K562 (cell line): Measurements from ENCODE around the gene TMEM88. TPM values are rescaled to one million over a fixed set of nuclear protein-coding genes. Genes with fewer than 3 reads are reported as not detected.

Source experiments
- ARNT ChIP-seq, 2 experiments: fragments of 450-650 bp; IDR thresholded peaks; 2 replicates each; pipeline ENCODE4 v1.6.1; 2016; ENCODE audit warnings: mild to moderate bottlenecking in 1 of 2
- BDP1 ChIP-seq: IDR thresholded peaks from 3 replicates; pipeline ENCODE4 v1.6.1; 2011; ENCODE audit not compliant: insufficient read length, insufficient read depth
- CBFA2T2 ChIP-seq: fragments of 450-650 bp; conservative IDR thresholded peaks from 2 replicates; pipeline ENCODE4 v1.6.1; 2017; ENCODE audit warnings: mild to moderate bottlenecking
- DPF2 ChIP-seq: fragments of 450-650 bp; IDR thresholded peaks from 2 replicates; pipeline ENCODE4 v1.6.1; 2016
- E2F4 ChIP-seq: sonication (generic); formaldehyde crosslinking; IDR thresholded peaks from 2 replicates; pipeline ENCODE4 v1.8.0; 2022; ENCODE audit warnings: mild to moderate bottlenecking, low read depth, missing genetic modification reagents
- ERF ChIP-seq: fragments of 450-650 bp; formaldehyde crosslinking; IDR thresholded peaks from 2 replicates; pipeline ENCODE4 v1.4.0; 2020; ENCODE audit warnings: mild to moderate bottlenecking, mixed read lengths
- GATAD2A ChIP-seq: fragments of 450-650 bp; IDR thresholded peaks from 2 replicates; pipeline ENCODE4 v1.6.1; 2017
- GTF2F1 ChIP-seq: IDR thresholded peaks from 2 replicates; pipeline ENCODE4 v1.6.1; 2011; ENCODE audit warnings: low read depth, low read length, improper control_type of control experiment
- HDAC1 ChIP-seq, 2 experiments: fragments of 450-650 bp; IDR thresholded peaks; 2 replicates each; pipeline ENCODE4 v1.6.1; 2016 to 2017; ENCODE audit warnings: inconsistent platforms in 1 of 2, mild to moderate bottlenecking in 1 of 2, moderate library complexity in 1 of 2
- MAX ChIP-seq: sonication (generic); formaldehyde crosslinking; IDR thresholded peaks from 2 replicates; pipeline ENCODE4 v1.9.0; 2022; ENCODE audit warnings: mild to moderate bottlenecking, missing genetic modification reagents
- MEIS2 ChIP-seq: fragments of 450-650 bp; IDR thresholded peaks from 2 replicates; pipeline ENCODE4 v1.6.1; 2014; ENCODE audit warnings: mild to moderate bottlenecking; ENCODE audit not compliant: partially characterized antibody
- NBN ChIP-seq: fragments of 450-650 bp; IDR thresholded peaks from 2 replicates; pipeline ENCODE4 v1.6.1; 2016; ENCODE audit warnings: low read depth, mild to moderate bottlenecking
- NEUROD1 ChIP-seq: fragments of 150-350 bp; IDR thresholded peaks from 2 replicates; pipeline ENCODE4 v1.6.1; 2014; ENCODE audit warnings: borderline replicate concordance, low read length, low read depth; ENCODE audit not compliant: partially characterized antibody
- NFATC3 ChIP-seq: fragments of 450-650 bp; IDR thresholded peaks from 2 replicates; pipeline ENCODE4 v1.6.1; 2017; ENCODE audit warnings: mild to moderate bottlenecking
- NR3C1 ChIP-seq: sonication (generic); formaldehyde crosslinking; IDR thresholded peaks from 2 replicates; pipeline ENCODE4 v1.8.1; 2022; ENCODE audit warnings: missing genetic modification reagents
- NUFIP1 ChIP-seq: fragments of 450-650 bp; IDR thresholded peaks from 2 replicates; pipeline ENCODE4 v1.6.1; 2018; ENCODE audit not compliant: partially characterized antibody
- PHF21A ChIP-seq: fragments of 450-650 bp; IDR thresholded peaks from 2 replicates; pipeline ENCODE4 v1.6.1; 2017; ENCODE audit warnings: low read depth, borderline replicate concordance
- POU5F1 ChIP-seq: fragments of 150-350 bp; IDR thresholded peaks from 2 replicates; pipeline ENCODE4 v1.6.1; 2014; ENCODE audit warnings: borderline replicate concordance, low read length, low read depth, mild to moderate bottlenecking; ENCODE audit not compliant: partially characterized antibody
- SIRT6 ChIP-seq: IDR thresholded peaks from one replicate; pipeline ENCODE4 v1.6.1; 2012; ENCODE audit warnings: low read depth, mild to moderate bottlenecking, control low read depth, inconsistent platforms, low read length, moderate library complexity
- SP1 ChIP-seq: sonication (generic); formaldehyde crosslinking; IDR thresholded peaks from 2 replicates; pipeline ENCODE4 v1.8.1; 2022; ENCODE audit warnings: mild to moderate bottlenecking, missing genetic modification reagents
- SRSF7 ChIP-seq: fragments of 200-400 bp; formaldehyde crosslinking; optimal IDR thresholded peaks from 2 replicates; pipeline ENCODE3; 2017; ENCODE audit warnings: mild to moderate bottlenecking, low read depth, low read length
- TBP ChIP-seq: optimal IDR thresholded peaks from 2 replicates; pipeline ENCODE3; 2011; ENCODE audit warnings: low read depth, low read length, improper control_type of control experiment
- ZBTB17 ChIP-seq: fragments of 450-650 bp; formaldehyde crosslinking; IDR thresholded peaks from 2 replicates; pipeline ENCODE4 v1.4.0; 2020; ENCODE audit warnings: mild to moderate bottlenecking
- ZNF197 ChIP-seq: fragments of 200-800 bp; sonication (Bioruptor generic); IDR thresholded peaks from 2 replicates; pipeline ENCODE4 v1.6.1; 2016; ENCODE audit warnings: low read depth, missing genetic modification characterization, missing compliant biosample characterization
- ZNF41 ChIP-seq: fragments of 250-450 bp; sonication (Bioruptor Pico); conservative IDR thresholded peaks from 2 replicates; pipeline ENCODE4 v1.4.0; 2020; ENCODE audit warnings: mild to moderate bottlenecking
- ZNF431 ChIP-seq: sonication (generic); formaldehyde crosslinking; IDR thresholded peaks from 2 replicates; pipeline ENCODE4 v1.8.0; 2022; ENCODE audit warnings: mild to moderate bottlenecking, missing genetic modification reagents
- ZNF561 ChIP-seq: fragments of 450-650 bp; formaldehyde crosslinking; conservative IDR thresholded peaks from 2 replicates; pipeline ENCODE4 v1.4.0; 2020; ENCODE audit warnings: mild to moderate bottlenecking, moderate library complexity
- ZSCAN29 ChIP-seq: fragments of 450-650 bp; IDR thresholded peaks from 2 replicates; pipeline ENCODE4 v1.6.1; 2017
- polyA plus RNA-seq, 8 experiments: library from polyadenylated mRNA; depleted of rRNA in 4 of 8; stranded (reverse) in 5 of 8; unstranded in 3 of 8; fragments of >200 nt; fragmentation: Nextera tagmentation in 2 of 8; fragmentation: Illumina TruSeq in 1 of 8; extraction: Ambion mirVana in 2 of 8; extraction: Trizol in 1 of 8; gene quantifications; 2 replicates each; pipeline versions ENCODE4 v1.2.1 to v1.2.3, GENCODE V29; 2011 to 2014; ENCODE audit warnings: inconsistent platforms in 1 of 8, missing spikeins in 1 of 8
- total RNA-seq, 7 experiments: library from RNA; depleted of rRNA in 6 of 7; stranded (reverse); fragments of >200 nt in 6 of 7; fragmentation: Illumina TruSeq in 2 of 7; extraction: Trizol in 2 of 7; gene quantifications; 2 replicates each; pipeline versions ENCODE4 v1.2.1 to v1.2.3, GENCODE V29; 2011 to 2021; ENCODE audit warnings: low replicate concordance in 1 of 7
- TF ChIP-seq, protein P1 (sequence below): IDR thresholded peaks from 2 replicates; pipeline ENCODE4 v1.6.1; 2011; ENCODE audit not compliant: insufficient read length; ENCODE audit errors: extremely low read depth
- TF ChIP-seq, protein P2 (sequence below): fragments of 200-800 bp; sonication (Bioruptor generic); IDR thresholded peaks from 2 replicates; pipeline ENCODE4 v1.6.1; 2017; ENCODE audit warnings: missing genetic modification characterization, missing compliant biosample characterization

Gene TMEM88
- total and polyA plus RNA-seq, 9 of the 15 experiments (the other 6 are each of a cell fraction or from before 2014, with no cell fraction given): 0.10 to 1.4 (median 0.36) TPM; not detected in 3

GRCh38 chr17:7833795-7834541 is 20.9 kb upstream of the TMEM88 start, which contains the start of gene KDM6B (continued):
- 0 out of 2 replicates have a peak, but pooled peaks have one; percentile 53 for TF ChIP-seq SP1 (CRISPR knock-in tag)
- no peak for TF ChIP-seq CBFA2T2
- no peak for TF ChIP-seq ZNF41 (CRISPR knock-in tag)
- no peak for TF ChIP-seq DPF2
- TF ChIP-seq POU5F1: no peak
- TF ChIP-seq ZNF561 (CRISPR knock-in tag): no peak
- TF ChIP-seq SIRT6: no peak
- TF ChIP-seq GTF2F1: no peak
- TF ChIP-seq E2F4 (CRISPR knock-in tag): no peak
- no peak for TF ChIP-seq ZSCAN29
- no peak for TF ChIP-seq MEIS2
- TF ChIP-seq ZNF431 (CRISPR knock-in tag): no peak
- TF ChIP-seq, protein P1, sequence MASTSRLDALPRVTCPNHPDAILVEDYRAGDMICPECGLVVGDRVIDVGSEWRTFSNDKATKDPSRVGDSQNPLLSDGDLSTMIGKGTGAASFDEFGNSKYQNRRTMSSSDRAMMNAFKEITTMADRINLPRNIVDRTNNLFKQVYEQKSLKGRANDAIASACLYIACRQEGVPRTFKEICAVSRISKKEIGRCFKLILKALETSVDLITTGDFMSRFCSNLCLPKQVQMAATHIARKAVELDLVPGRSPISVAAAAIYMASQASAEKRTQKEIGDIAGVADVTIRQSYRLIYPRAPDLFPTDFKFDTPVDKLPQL: no peak
- TF ChIP-seq SRSF7: no peak
- no peak for TF ChIP-seq NBN
- TF ChIP-seq TBP: peak; percentile 24
- TF ChIP-seq, protein P2, sequence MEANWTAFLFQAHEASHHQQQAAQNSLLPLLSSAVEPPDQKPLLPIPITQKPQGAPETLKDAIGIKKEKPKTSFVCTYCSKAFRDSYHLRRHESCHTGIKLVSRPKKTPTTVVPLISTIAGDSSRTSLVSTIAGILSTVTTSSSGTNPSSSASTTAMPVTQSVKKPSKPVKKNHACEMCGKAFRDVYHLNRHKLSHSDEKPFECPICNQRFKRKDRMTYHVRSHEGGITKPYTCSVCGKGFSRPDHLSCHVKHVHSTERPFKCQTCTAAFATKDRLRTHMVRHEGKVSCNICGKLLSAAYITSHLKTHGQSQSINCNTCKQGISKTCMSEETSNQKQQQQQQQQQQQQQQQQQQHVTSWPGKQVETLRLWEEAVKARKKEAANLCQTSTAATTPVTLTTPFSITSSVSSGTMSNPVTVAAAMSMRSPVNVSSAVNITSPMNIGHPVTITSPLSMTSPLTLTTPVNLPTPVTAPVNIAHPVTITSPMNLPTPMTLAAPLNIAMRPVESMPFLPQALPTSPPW (CRISPR knock-in tag): peak; percentile 88
- TF ChIP-seq ERF (CRISPR knock-in tag): no peak
- TF ChIP-seq NEUROD1: no peak
- no peak for TF ChIP-seq MAX (CRISPR knock-in tag)
- no peak for TF ChIP-seq NUFIP1
- no peak for TF ChIP-seq PHF21A
- no peak for TF ChIP-seq BDP1
- no peak for TF ChIP-seq ZBTB17 (CRISPR knock-in tag)
- TF ChIP-seq NFATC3: no peak
- no peak for TF ChIP-seq GATAD2A
- TF ChIP-seq ZNF197 (CRISPR knock-in tag): no peak
- TF ChIP-seq NR3C1: no peak
- TF ChIP-seq HDAC1 (IDR thresholded peaks at IDR 0.05): 0 out of 4 replicates have a peak, but pooled peaks of 1 of the 2 experiments have one; percentile 22
- no peak for TF ChIP-seq ARNT (IDR thresholded peaks at IDR 0.05)
